GM21528 (cell line): ENCODE data around the gene ITM2C.

Source experiments
- ATAC-seq: cut with Tn5 transposase; IDR thresholded peaks from one replicate; pipeline ENCODE4 v1.9.1; 2021; ENCODE audit warnings: mild to moderate bottlenecking, moderate library complexity; ENCODE audit not compliant: unreplicated experiment, low FRiP score

ITM2C gene

GRCh38 chr2:230872151-230872967 is 7.6 kb downstream of the ITM2C start:
- ATAC-seq, result peak; percentile 4

GRCh38 chr2:230872968-230873660 is 8.4 kb downstream of the ITM2C start:
- ATAC-seq, result peak; percentile 70

- peak; percentile 74 for ATAC-seq
Measured at GRCh38 chr2:230873661-230874401, 9.1 kb downstream of the ITM2C start.

- ATAC-seq, result no peak
Measured at GRCh38 chr2:230874456-230874855, 9.7 kb downstream of the ITM2C start.

- ATAC-seq, result no peak
Measured at GRCh38 chr2:230874876-230875275, 10.1 kb downstream of the ITM2C start.

GRCh38 chr2:230875347-230876315 is 10.9 kb downstream of the ITM2C start:
- ATAC-seq, result no peak

- no peak for ATAC-seq
Measured at GRCh38 chr2:230877116-230877758, 12.5 kb downstream of the ITM2C start.

GRCh38 chr2:230877759-230878598 is 13.2 kb downstream of the ITM2C start:
- ATAC-seq, result no peak

- no peak for ATAC-seq
Measured at GRCh38 chr2:230878599-230879188, 14.0 kb downstream of the ITM2C start.

GRCh38 chr2:230879271-230879882 is 14.6 kb downstream of the ITM2C start:
- ATAC-seq, result no peak

- ATAC-seq, result no peak
Measured at GRCh38 chr2:230879891-230880290, 15.1 kb downstream of the ITM2C start.

- ATAC-seq, result no peak
Measured at GRCh38 chr2:230881840-230882239, 17.1 kb downstream of the ITM2C start.

GRCh38 chr2:230885463-230886130 is 20.9 kb downstream of the ITM2C start:
- ATAC-seq, result no peak

GRCh38 chr2:230886206-230886605 is 21.5 kb downstream of the ITM2C start:
- no peak for ATAC-seq

GRCh38 chr2:230886671-230887071 is 21.9 kb downstream of the ITM2C start:
- ATAC-seq, result no peak

GRCh38 chr2:230887342-230887741 is 22.6 kb downstream of the ITM2C start:
- no peak for ATAC-seq

GRCh38 chr2:230888824-230889400 is 24.2 kb downstream of the ITM2C start:
- no peak for ATAC-seq
